ENCODE results near the gene GNPNAT1. TPM values are rescaled to one million over a fixed set of nuclear protein-coding genes. Genes with fewer than 3 reads are reported as not detected.

The GNPNAT1 gene
- total RNA-seq, 1 donor from 2014 or later: 12.0 TPM

DNA sequence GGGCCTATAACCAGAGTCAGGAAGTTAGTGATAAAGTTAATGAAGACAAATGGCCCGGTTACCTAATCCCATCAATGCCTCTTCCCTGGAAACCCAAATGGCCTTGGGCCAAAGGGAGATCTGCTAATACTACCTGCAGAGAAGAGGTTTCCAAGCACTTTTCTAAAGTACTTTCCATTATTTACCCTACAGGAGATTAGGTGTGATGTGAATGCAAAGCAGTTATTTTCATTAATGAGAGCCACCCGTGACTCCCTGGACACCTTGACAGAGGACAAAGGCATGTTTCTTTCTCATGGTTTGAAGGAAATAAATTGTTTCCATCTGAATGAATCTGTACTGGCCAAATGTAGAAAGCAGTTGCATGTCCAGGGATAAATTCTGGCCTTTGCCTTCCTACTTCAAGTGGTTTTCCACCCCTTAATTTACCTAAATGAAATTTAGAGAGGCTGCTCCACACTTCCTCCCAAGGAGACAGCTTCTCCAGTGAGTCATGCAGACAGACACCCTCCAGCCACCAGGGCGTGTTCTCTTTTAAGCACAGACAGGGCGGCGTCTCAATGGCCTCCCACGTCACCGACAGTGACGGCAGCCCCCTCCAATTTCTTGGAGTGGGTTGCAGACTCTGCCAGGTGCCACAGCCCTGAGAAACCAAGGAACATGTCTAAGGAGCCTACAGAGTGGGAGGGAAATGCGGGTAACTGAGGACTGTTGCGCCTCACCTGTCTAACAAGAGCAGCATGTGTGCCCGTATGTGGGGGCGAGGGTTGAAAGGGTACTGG lies 43.9 kb upstream of the GNPNAT1 start:
- Mint-ChIP-seq H3K27ac (ENCODE audit: unreplicated experiment) (no peak overlapping the region), H3K27me3 (ENCODE audit: unreplicated experiment) (peaks cover 5% of the 10 kb centered on the region), H3K36me3 (ENCODE audit: low read depth, unreplicated experiment) (no peaks in the 10 kb centered on the region), H3K4me3 (ENCODE audit: unreplicated experiment) (no peak overlapping the region), H3K4me1 (ENCODE audit: unreplicated experiment) (peaks cover 9% of the 10 kb centered on the region), H3K9me3 (ENCODE audit: unreplicated experiment) (no peaks in the 10 kb centered on the region)
- TF ChIP-seq, protein P1, sequence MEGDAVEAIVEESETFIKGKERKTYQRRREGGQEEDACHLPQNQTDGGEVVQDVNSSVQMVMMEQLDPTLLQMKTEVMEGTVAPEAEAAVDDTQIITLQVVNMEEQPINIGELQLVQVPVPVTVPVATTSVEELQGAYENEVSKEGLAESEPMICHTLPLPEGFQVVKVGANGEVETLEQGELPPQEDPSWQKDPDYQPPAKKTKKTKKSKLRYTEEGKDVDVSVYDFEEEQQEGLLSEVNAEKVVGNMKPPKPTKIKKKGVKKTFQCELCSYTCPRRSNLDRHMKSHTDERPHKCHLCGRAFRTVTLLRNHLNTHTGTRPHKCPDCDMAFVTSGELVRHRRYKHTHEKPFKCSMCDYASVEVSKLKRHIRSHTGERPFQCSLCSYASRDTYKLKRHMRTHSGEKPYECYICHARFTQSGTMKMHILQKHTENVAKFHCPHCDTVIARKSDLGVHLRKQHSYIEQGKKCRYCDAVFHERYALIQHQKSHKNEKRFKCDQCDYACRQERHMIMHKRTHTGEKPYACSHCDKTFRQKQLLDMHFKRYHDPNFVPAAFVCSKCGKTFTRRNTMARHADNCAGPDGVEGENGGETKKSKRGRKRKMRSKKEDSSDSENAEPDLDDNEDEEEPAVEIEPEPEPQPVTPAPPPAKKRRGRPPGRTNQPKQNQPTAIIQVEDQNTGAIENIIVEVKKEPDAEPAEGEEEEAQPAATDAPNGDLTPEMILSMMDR (IDR thresholded peaks at IDR 0.05; ENCODE audit: unreplicated experiment): no peak
- DNase-seq (ENCODE audit: low spot score): no peak

DNA sequence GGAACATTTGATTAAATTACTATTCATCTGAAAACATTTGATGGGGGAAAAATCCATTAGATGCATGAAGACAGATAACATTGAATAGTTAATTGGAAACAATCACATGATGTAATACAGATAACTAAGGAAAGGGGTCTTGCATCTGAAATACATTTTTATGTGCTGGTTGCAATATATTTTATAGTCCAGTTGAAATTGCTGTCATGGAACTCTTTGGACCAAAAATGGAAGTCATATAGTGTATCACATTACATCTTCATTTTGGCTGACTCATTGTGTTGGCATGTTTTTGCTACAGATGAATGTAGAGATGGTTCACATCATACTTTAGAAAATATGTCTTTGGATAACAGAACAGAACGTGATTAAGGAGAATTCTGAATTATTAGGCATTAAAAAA lies 43.0 kb upstream of the GNPNAT1 start:
- peaks cover 9% of the 10 kb centered on the region for H3K4me1 Mint-ChIP-seq (ENCODE audit: unreplicated experiment)
- DNase-seq (ENCODE audit: low spot score): no peak
- no peaks in the 10 kb centered on the region for H3K9me3 Mint-ChIP-seq (ENCODE audit: unreplicated experiment)
- no peaks in the 10 kb centered on the region for H3K36me3 Mint-ChIP-seq (ENCODE audit: low read depth, unreplicated experiment)
- H3K27me3 Mint-ChIP-seq (ENCODE audit: unreplicated experiment): peaks cover 2% of the 10 kb centered on the region
- H3K27ac Mint-ChIP-seq (ENCODE audit: unreplicated experiment): no peak overlapping the region
- TF ChIP-seq, protein P1 (IDR thresholded peaks at IDR 0.05; ENCODE audit: unreplicated experiment): no peak
- no peak overlapping the region for H3K4me3 Mint-ChIP-seq (ENCODE audit: unreplicated experiment)

DNA sequence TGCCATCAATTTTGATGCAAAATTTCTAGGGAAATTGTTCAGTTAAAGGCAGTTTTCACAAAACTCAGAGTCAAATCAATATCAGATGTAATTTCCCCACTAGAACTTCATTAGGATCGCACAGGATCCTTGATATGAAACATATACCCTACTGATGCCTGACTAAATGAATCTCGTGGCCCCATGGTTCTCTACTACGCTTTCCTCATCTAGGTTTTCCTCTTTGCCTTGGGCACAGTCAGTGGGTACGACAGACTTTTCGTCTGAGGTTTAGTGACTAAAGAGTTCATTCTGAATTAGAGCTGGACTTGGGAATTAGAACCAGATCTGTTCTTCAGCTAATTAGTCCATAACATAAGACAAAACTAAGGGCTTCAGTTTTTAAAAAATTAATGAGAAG lies 42.5 kb upstream of the GNPNAT1 start:
- no peak overlapping the region for H3K27ac Mint-ChIP-seq (ENCODE audit: unreplicated experiment)
- no peak overlapping the region for H3K4me3 Mint-ChIP-seq (ENCODE audit: unreplicated experiment)
- TF ChIP-seq, protein P1 (IDR thresholded peaks at IDR 0.05; ENCODE audit: unreplicated experiment): no peak
- peaks cover 2% of the 10 kb centered on the region for H3K27me3 Mint-ChIP-seq (ENCODE audit: unreplicated experiment)
- no peaks in the 10 kb centered on the region for H3K36me3 Mint-ChIP-seq (ENCODE audit: low read depth, unreplicated experiment)
- peaks cover 9% of the 10 kb centered on the region for H3K4me1 Mint-ChIP-seq (ENCODE audit: unreplicated experiment)
- DNase-seq (ENCODE audit: low spot score): no peak
- no peaks in the 10 kb centered on the region for H3K9me3 Mint-ChIP-seq (ENCODE audit: unreplicated experiment)

DNA sequence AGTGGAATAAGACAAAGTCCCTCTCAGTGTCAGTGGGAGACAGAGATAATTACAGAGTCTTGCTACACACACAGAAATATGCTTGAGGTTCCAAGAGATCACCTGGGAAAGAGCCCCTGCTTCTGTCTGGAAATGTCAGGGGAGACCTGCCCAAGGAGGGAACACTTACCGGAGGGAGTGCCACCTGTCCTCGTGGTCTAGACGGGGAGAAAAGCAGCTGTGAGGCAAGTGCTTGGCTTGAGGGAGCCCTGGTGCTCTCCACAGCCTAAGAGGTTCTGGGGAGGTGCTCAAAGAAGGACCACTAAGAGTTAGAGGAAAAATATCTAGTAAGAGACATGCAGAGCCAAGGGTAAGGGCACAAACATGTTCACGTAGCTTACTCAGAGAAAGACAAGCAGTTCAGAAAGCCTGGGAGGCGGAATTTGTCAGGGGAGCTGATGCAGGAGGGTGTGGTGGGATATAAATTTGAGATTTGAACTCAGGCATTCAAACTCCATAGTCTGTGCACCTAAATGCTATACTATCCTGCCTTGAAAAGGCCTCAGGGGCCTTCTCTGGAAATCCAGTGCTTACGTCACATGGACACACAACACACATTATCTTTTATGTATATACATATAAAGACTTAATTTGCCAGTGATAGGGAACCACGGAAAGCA lies 38.2 kb upstream of the GNPNAT1 start:
- Mint-ChIP-seq H3K9me3 (ENCODE audit: unreplicated experiment) (no peaks in the 10 kb centered on the region), H3K36me3 (ENCODE audit: low read depth, unreplicated experiment) (no peaks in the 10 kb centered on the region), H3K4me3 (ENCODE audit: unreplicated experiment) (no peak overlapping the region), H3K27ac (ENCODE audit: unreplicated experiment) (no peak overlapping the region), H3K27me3 (ENCODE audit: unreplicated experiment) (peaks cover 3% of the 10 kb centered on the region), H3K4me1 (ENCODE audit: unreplicated experiment) (peaks cover 9% of the 10 kb centered on the region)
- TF ChIP-seq, protein P1 (IDR thresholded peaks at IDR 0.05; ENCODE audit: unreplicated experiment): no peak
- DNase-seq (ENCODE audit: low spot score): no peak

DNA sequence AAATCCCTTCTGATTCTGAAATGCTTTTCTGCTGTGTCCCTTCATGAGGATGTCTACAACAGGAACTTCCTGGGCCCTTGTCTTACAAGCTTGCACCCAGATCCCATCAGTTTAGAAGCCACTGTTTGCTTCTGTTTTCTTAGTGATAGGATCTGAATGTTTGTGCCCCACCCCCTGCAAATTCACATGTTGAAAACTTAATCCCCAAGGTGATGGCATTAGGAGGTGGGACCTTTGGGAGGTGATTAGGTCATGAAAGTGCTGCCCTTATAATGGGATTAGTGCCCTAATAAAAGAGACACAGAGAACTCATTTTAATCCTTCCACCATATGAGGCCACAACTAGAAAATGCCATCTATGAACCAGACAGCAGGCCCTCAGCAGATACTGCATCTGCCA lies 36.0 kb upstream of the GNPNAT1 start:
- TF ChIP-seq, protein P1 (IDR thresholded peaks at IDR 0.05; ENCODE audit: unreplicated experiment): no peak
- no peak for DNase-seq (ENCODE audit: low spot score)
- no peaks in the 10 kb centered on the region for H3K36me3 Mint-ChIP-seq (ENCODE audit: low read depth, unreplicated experiment)
- peaks cover 5% of the 10 kb centered on the region for H3K27me3 Mint-ChIP-seq (ENCODE audit: unreplicated experiment)
- H3K27ac Mint-ChIP-seq (ENCODE audit: unreplicated experiment): no peak overlapping the region
- H3K4me3 Mint-ChIP-seq (ENCODE audit: unreplicated experiment): no peak overlapping the region
- H3K9me3 Mint-ChIP-seq (ENCODE audit: unreplicated experiment): no peaks in the 10 kb centered on the region
- H3K4me1 Mint-ChIP-seq (ENCODE audit: unreplicated experiment): peaks cover 9% of the 10 kb centered on the region

Measured in endothelial cell (in vitro differentiated cells).